ENCODE data around the gene DGKI. TPM values are rescaled to one million over a fixed set of nuclear protein-coding genes. Genes with fewer than 3 reads are reported as not detected.

Gene DGKI
- total and polyA plus RNA-seq, 2 of the 13 experiments (the other 11 are each of a cell fraction or from before 2014, with no cell fraction given), result 0.09 to 0.17 TPM

- TF ChIP-seq ARID5B (CRISPR knock-in tag; IDR thresholded peaks at IDR 0.05) (no peak), SRSF4 (IDR thresholded peaks at IDR 0.05; ENCODE audit: low read depth, low read length, poor library complexity, severe bottlenecking) (no peak), TFDP2 (CRISPR knock-in tag; IDR thresholded peaks at IDR 0.05) (no peak), ZBTB21 (CRISPR knock-in tag; IDR thresholded peaks at IDR 0.05) (no peak)
These were observed 353.9 kb downstream of the DGKI start (continued) for GRCh38 chr7:137492889-137493288.

- ATAC-seq, result no peak
- Histone ChIP-seq H3K27me3 (ENCODE audit: control insufficient read depth in 1 of 2, insufficient read depth in 2 of 2, low read length in 2 of 2) (no peaks in the 10 kb centered on the region), H3K4me2 (ENCODE audit: low read depth, low read length) (no peak overlapping the region), H3K9ac (ENCODE audit: insufficient read depth, low read depth, low read length) (no peak overlapping the region), H4K20me1 (ENCODE audit: insufficient read depth, low read length) (no peaks in the 10 kb centered on the region), H2AFZ (ENCODE audit: low read length) (no peak overlapping the region), H3K36me3 (replicated peaks in 1 of 2; ENCODE audit: control insufficient read depth in 1 of 2, insufficient read depth in 2 of 2, low read length in 2 of 2) (no peaks in the 10 kb centered on the region), H3K9me3 (ENCODE audit: low read length) (no peaks in the 10 kb centered on the region), H3K79me2 (ENCODE audit: insufficient read depth, low read length) (no peaks in the 10 kb centered on the region), H3K4me1 (ENCODE audit: insufficient read depth, low read length) (no peaks in the 10 kb centered on the region), H3K4me3 (replicated peaks in 1 of 3; ENCODE audit: insufficient read depth in 1 of 3, low read depth in 2 of 3, low read length in 3 of 3) (no peak overlapping the region), H3K27ac (ENCODE audit: extremely low read length, insufficient read depth, low read length) (no peak overlapping the region)
- in situ Hi-C loops (cut with HindIII; ENCODE audit: extremely low pct_ligation_motif_present, low pct_unique_long_range_greater_than_20kb), result no loop called here
- FAIRE-seq, result no peak
- intact Hi-C loops (cut with micrococcal nuclease; ENCODE audit: unreplicated experiment), result no loop called here
- WGBS (ENCODE audit: low lambda C conversion rate), result 0% methylated on average over 2 of the region's 2 CpGs
- BruUV-seq (replicated peaks), result no TSS peak
- no peak for TF ChIP-seq WIZ (CRISPR knock-in tag; IDR thresholded peaks at IDR 0.05)
- TF ChIP-seq CEBPB (IDR thresholded peaks at IDR 0.05; ENCODE audit: borderline replicate concordance, low read depth, low read length), result 0 out of 2 replicates have a peak, but pooled peaks have one; percentile 39
- POLR2A ChIA-PET, result no interaction called here
- DNase-seq (ENCODE audit: low spot score), result no peak
- CTCF ChIA-PET (ENCODE audit: low intra/inter-chr PET ratio, low total read pairs), result no interaction called here
These were observed 356.9 kb downstream of the DGKI start for GRCh38 chr7:137489880-137490279.
